Karpas-422 (cell line): Measurements from ENCODE around the gene CC2D2A. TPM values are rescaled to one million over a fixed set of nuclear protein-coding genes. Genes with fewer than 3 reads are reported as not detected.

Source experiments
- DNase-seq: peaks from one replicate; pipeline ENCODE4 v3.0.0-alpha.2; 2015
- H2AFZ ChIP-seq: fragments of 200-600 bp; sonication (generic); 2 replicates; pipeline ENCODE4 v1.6.1; 2014; ENCODE audit warnings: antibody characterized with exemption, low read length, mixed read lengths
- H3K27ac ChIP-seq: fragments of 200-600 bp; sonication (generic); 2 replicates; pipeline ENCODE4 v1.5.1; 2014; ENCODE audit warnings: mild to moderate bottlenecking, low read length, moderate library complexity
- H3K27me3 ChIP-seq: fragments of 200-600 bp; sonication (generic); 2 replicates; pipeline ENCODE4 v1.6.1; 2014; ENCODE audit warnings: low read length, mixed read lengths
- H3K36me3 ChIP-seq: fragments of 200-600 bp; sonication (generic); 2 replicates; pipeline ENCODE4 v1.6.1; 2014; ENCODE audit warnings: low read length, mixed read lengths; ENCODE audit not compliant: insufficient read depth
- H3K4me1 ChIP-seq: fragments of 200-600 bp; sonication (generic); 2 replicates; pipeline ENCODE4 v1.6.1; 2014; ENCODE audit warnings: mild to moderate bottlenecking, low read length, mixed read lengths
- H3K4me2 ChIP-seq: fragments of 200-600 bp; sonication (generic); 2 replicates; pipeline ENCODE4 v1.6.1; 2014; ENCODE audit warnings: low read length, low read depth, mild to moderate bottlenecking; ENCODE audit not compliant: poor library complexity, severe bottlenecking
- H3K4me3 ChIP-seq: fragments of 200-600 bp; sonication (generic); 2 replicates; pipeline ENCODE4 v1.5.1; 2014; ENCODE audit warnings: mild to moderate bottlenecking, antibody characterized with exemption, low read length, mixed read lengths
- H3K79me2 ChIP-seq: fragments of 200-600 bp; sonication (generic); 2 replicates; pipeline ENCODE4 v1.6.1; 2014; ENCODE audit warnings: mild to moderate bottlenecking, low read length, mixed read lengths
- H3K9ac ChIP-seq: fragments of 200-600 bp; sonication (generic); 2 replicates; pipeline ENCODE4 v1.6.0; 2014; ENCODE audit warnings: low read length
- H3K9me2 ChIP-seq: fragments of 200-600 bp; sonication (generic), shearing (Covaris generic); replicated peaks from 2 replicates; pipeline ENCODE4 v1.6.0; 2014; ENCODE audit warnings: mild to moderate bottlenecking, low read length, moderate library complexity; ENCODE audit not compliant: insufficient read depth
- H3K9me3 ChIP-seq: fragments of 300-700, 200-600 bp; sonication (generic); 2 replicates; pipeline ENCODE4 v1.6.1; 2014; ENCODE audit warnings: low read length, mixed read lengths
- H4K20me1 ChIP-seq: fragments of 200-600 bp; sonication (generic); 2 replicates; pipeline ENCODE4 v1.6.1; 2014; ENCODE audit warnings: mild to moderate bottlenecking, antibody characterized with exemption, low read length, low read depth; ENCODE audit not compliant: insufficient read depth
- total RNA-seq: library from RNA; depleted of rRNA; stranded (reverse); fragments of >200 nt; shearing (Covaris generic); gene quantifications from 2 replicates; pipeline ENCODE4 v1.2.3, GENCODE V29; 2014; ENCODE audit warnings: low replicate concordance

Gene CC2D2A
- total RNA-seq, 1 experiment from 2014 or later: not detected

- H3K4me1 ChIP-seq: no peaks in the 10 kb centered on the region
- no peak overlapping the region for H3K4me3 ChIP-seq
- no peaks in the 10 kb centered on the region for H3K36me3 ChIP-seq
- no peak overlapping the region for H2AFZ ChIP-seq
- no peak for DNase-seq
- no peaks in the 10 kb centered on the region for H3K79me2 ChIP-seq
- no peaks in the 10 kb centered on the region for H3K9me2 ChIP-seq
- H4K20me1 ChIP-seq: no peaks in the 10 kb centered on the region
- no peak overlapping the region for H3K4me2 ChIP-seq
- no peaks in the 10 kb centered on the region for H3K27me3 ChIP-seq
- H3K27ac ChIP-seq: no peak overlapping the region
- H3K9ac ChIP-seq: no peak overlapping the region
- H3K9me3 ChIP-seq: no peaks in the 10 kb centered on the region
These were observed 75.7 kb downstream of the CC2D2A start for GRCh38 chr4:15545371-15545770.

GRCh38 chr4:15547392-15547791 is 77.7 kb downstream of the CC2D2A start:
- no peak overlapping the region for H3K4me2 ChIP-seq
- no peaks in the 10 kb centered on the region for H3K9me2 ChIP-seq
- H3K4me1 ChIP-seq: no peaks in the 10 kb centered on the region; the same call in 1 of the 2 replicates
- H2AFZ ChIP-seq: no peak overlapping the region
- H4K20me1 ChIP-seq: no peaks in the 10 kb centered on the region
- DNase-seq: no peak
- no peaks in the 10 kb centered on the region for H3K27me3 ChIP-seq
- H3K4me3 ChIP-seq: no peak overlapping the region
- no peaks in the 10 kb centered on the region for H3K9me3 ChIP-seq
- no peaks in the 10 kb centered on the region for H3K36me3 ChIP-seq
- H3K9ac ChIP-seq: no peak overlapping the region
- H3K27ac ChIP-seq: no peak overlapping the region
- no peaks in the 10 kb centered on the region for H3K79me2 ChIP-seq

- H3K9ac ChIP-seq: no peak overlapping the region
- no peaks in the 10 kb centered on the region for H3K36me3 ChIP-seq
- no peaks in the 10 kb centered on the region for H4K20me1 ChIP-seq
- no peaks in the 10 kb centered on the region for H3K27me3 ChIP-seq
- no peak overlapping the region for H3K27ac ChIP-seq
- H2AFZ ChIP-seq: no peak overlapping the region
- no peak overlapping the region for H3K4me3 ChIP-seq
- H3K4me1 ChIP-seq: no peaks in the 10 kb centered on the region; the same call in 1 of the 2 replicates
- no peaks in the 10 kb centered on the region for H3K9me2 ChIP-seq
- no peak overlapping the region for H3K4me2 ChIP-seq
- H3K79me2 ChIP-seq: no peaks in the 10 kb centered on the region
- H3K9me3 ChIP-seq: no peaks in the 10 kb centered on the region
- DNase-seq: no peak
These were observed 80.8 kb downstream of the CC2D2A start for GRCh38 chr4:15550491-15550890.

GRCh38 chr4:15551740-15552446 is 82.2 kb downstream of the CC2D2A start:
- H3K27me3 ChIP-seq: no peaks in the 10 kb centered on the region
- H2AFZ ChIP-seq: no peak overlapping the region
- no peaks in the 10 kb centered on the region for H3K9me2 ChIP-seq
- no peak overlapping the region for H3K9ac ChIP-seq
- H3K4me3 ChIP-seq: no peak overlapping the region
- DNase-seq: no peak
- H3K4me1 ChIP-seq: no peaks in the 10 kb centered on the region; the same call in 1 of the 2 replicates
- H4K20me1 ChIP-seq: no peaks in the 10 kb centered on the region
- H3K79me2 ChIP-seq: no peaks in the 10 kb centered on the region
- H3K27ac ChIP-seq: no peak overlapping the region
- H3K36me3 ChIP-seq: no peaks in the 10 kb centered on the region
- H3K4me2 ChIP-seq: no peak overlapping the region
- no peaks in the 10 kb centered on the region for H3K9me3 ChIP-seq

GRCh38 chr4:15552557-15553362 is 83.1 kb downstream of the CC2D2A start:
- H3K4me1 ChIP-seq: no peaks in the 10 kb centered on the region; the same call in 1 of the 2 replicates
- H4K20me1 ChIP-seq: no peaks in the 10 kb centered on the region
- no peak overlapping the region for H3K4me2 ChIP-seq
- no peak for DNase-seq
- no peaks in the 10 kb centered on the region for H3K9me2 ChIP-seq
- H3K9ac ChIP-seq: no peak overlapping the region
- no peaks in the 10 kb centered on the region for H3K36me3 ChIP-seq
- H2AFZ ChIP-seq: no peak overlapping the region
- no peaks in the 10 kb centered on the region for H3K9me3 ChIP-seq
- no peak overlapping the region for H3K4me3 ChIP-seq
- H3K79me2 ChIP-seq: no peaks in the 10 kb centered on the region
- H3K27ac ChIP-seq: no peak overlapping the region
- no peaks in the 10 kb centered on the region for H3K27me3 ChIP-seq

- H3K4me3 ChIP-seq: no peak overlapping the region
- H3K36me3 ChIP-seq: no peaks in the 10 kb centered on the region
- no peaks in the 10 kb centered on the region for H3K27me3 ChIP-seq
- H3K9me3 ChIP-seq: no peaks in the 10 kb centered on the region
- DNase-seq: no peak
- H3K4me2 ChIP-seq: no peak overlapping the region
- no peak overlapping the region for H3K27ac ChIP-seq
- peaks cover 6% of the 10 kb centered on the region for H3K4me1 ChIP-seq
- H3K79me2 ChIP-seq: no peaks in the 10 kb centered on the region
- H4K20me1 ChIP-seq: no peaks in the 10 kb centered on the region
- no peaks in the 10 kb centered on the region for H3K9me2 ChIP-seq
- H2AFZ ChIP-seq: no peak overlapping the region
- H3K9ac ChIP-seq: no peak overlapping the region
These were observed 86.9 kb downstream of the CC2D2A start for GRCh38 chr4:15556511-15557092.

GRCh38 chr4:15557786-15558550 is 88.3 kb downstream of the CC2D2A start:
- no peaks in the 10 kb centered on the region for H3K79me2 ChIP-seq
- H3K27ac ChIP-seq: no peak overlapping the region
- H3K27me3 ChIP-seq: no peaks in the 10 kb centered on the region
- H2AFZ ChIP-seq: no peak overlapping the region
- no peaks in the 10 kb centered on the region for H3K36me3 ChIP-seq
- H3K4me3 ChIP-seq: no peak overlapping the region
- no peak for DNase-seq
- H3K9me2 ChIP-seq: no peaks in the 10 kb centered on the region
- H3K9ac ChIP-seq: no peak overlapping the region
- no peaks in the 10 kb centered on the region for H4K20me1 ChIP-seq
- H3K9me3 ChIP-seq: no peaks in the 10 kb centered on the region
- no peak overlapping the region for H3K4me2 ChIP-seq
- H3K4me1 ChIP-seq: peaks cover 10% of the 10 kb centered on the region

- no peaks in the 10 kb centered on the region for H3K79me2 ChIP-seq
These were observed 88.9 kb downstream of the CC2D2A start for GRCh38 chr4:15558561-15558960.

More at GRCh38 chr4:15558561-15558960, 88.9 kb downstream of the CC2D2A start:
- Histone ChIP-seq H2AFZ (no peak overlapping the region), H3K4me1 (peaks cover 10% of the 10 kb centered on the region), H3K9me3 (no peaks in the 10 kb centered on the region), H3K4me2 (no peak overlapping the region), H3K9me2 (no peaks in the 10 kb centered on the region), H3K36me3 (no peaks in the 10 kb centered on the region), H3K27ac (no peak overlapping the region), H4K20me1 (no peaks in the 10 kb centered on the region), H3K9ac (no peak overlapping the region), H3K27me3 (no peaks in the 10 kb centered on the region), H3K4me3 (no peak overlapping the region)
- DNase-seq: no peak
